Activated CD4-positive, alpha-beta memory T cell treated with anti-CD3 and anti-CD28 coated beads for 36 hours (primary cell): ENCODE results near the gene NUBPL. TPM values are rescaled to one million over a fixed set of nuclear protein-coding genes. Genes with fewer than 3 reads are reported as not detected.
"Not testable (repeated sequence)": the region's sequence is repeated elsewhere in the genome, so short reads cannot be mapped to it uniquely, and the experiment has no call there.

Experiments
- CTCF ChIA-PET: fragments of 350-600 bp; sonication (Branson Sonifier 250); formaldehyde crosslinking; loops from one replicate; lab custom pipeline; 2021; ENCODE audit warnings: antibody characterized with exemption, inconsistent platforms; lab: Charles Lee
- POLR2A ChIA-PET: fragments of 350-600 bp; sonication (Branson Sonifier 250); formaldehyde crosslinking; loops from one replicate; lab custom pipeline; 2021; ENCODE audit warnings: antibody characterized with exemption; lab: Charles Lee
- DNase-seq: peaks from one replicate; pipeline ENCODE4 v3.0.0-alpha.2; 2020
- H3K27ac Mint-ChIP-seq: one replicate; pipeline ENCODE4 v1.8.0; 2021; ENCODE audit warnings: mixed read lengths
- H3K27me3 Mint-ChIP-seq: one replicate; pipeline ENCODE4 v1.8.0; 2021; ENCODE audit warnings: mixed read lengths
- H3K36me3 Mint-ChIP-seq: one replicate; pipeline ENCODE4 v1.8.0; 2021; ENCODE audit warnings: mixed read lengths
- H3K4me1 Mint-ChIP-seq: one replicate; pipeline ENCODE4 v1.8.0; 2021; ENCODE audit warnings: low read depth, mixed read lengths
- H3K4me3 Mint-ChIP-seq: one replicate; pipeline ENCODE4 v1.8.0; 2021; ENCODE audit warnings: mild to moderate bottlenecking, mixed read lengths
- H3K9me3 Mint-ChIP-seq: one replicate; pipeline ENCODE4 v1.8.0; 2021; ENCODE audit warnings: mixed read lengths
- intact Hi-C: fragments of 100-400 bp; cut with micrococcal nuclease; formaldehyde crosslinking; loops from one replicate; pipeline ENCODE4 v1.15.1; 2023
- total RNA-seq, 2 experiments: library from RNA; stranded (reverse); gene quantifications; one replicate each; pipeline ENCODE4 v1.2.3, GENCODE V29; 2021

The NUBPL gene
- total RNA-seq, 2 experiments from 2014 or later = 6.9 to 9.1 TPM

DNA sequence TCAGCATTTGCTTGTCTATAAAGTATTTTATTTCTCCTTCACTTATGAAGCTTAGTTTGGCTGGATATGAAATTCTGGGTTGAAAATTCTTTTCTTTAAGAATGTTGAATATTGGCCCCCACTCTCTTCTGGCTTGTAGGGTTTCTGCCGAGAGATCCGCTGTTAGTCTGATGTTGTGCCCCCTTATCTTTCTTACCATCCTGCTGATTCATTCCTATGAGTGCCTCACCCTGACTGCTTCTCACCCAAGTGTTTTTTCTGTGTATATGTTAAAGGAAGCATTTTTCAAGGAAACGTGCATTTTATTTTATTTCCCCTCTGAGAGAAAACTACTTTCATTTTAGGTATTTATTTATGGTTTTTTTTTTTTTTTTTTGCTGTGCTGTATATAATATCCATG lies 236.7 kb downstream of the NUBPL start:
- CTCF ChIA-PET, H3K4me1 Mint-ChIP-seq, H3K9me3 Mint-ChIP-seq, DNase-seq, intact Hi-C loops, H3K27ac Mint-ChIP-seq, H3K4me3 Mint-ChIP-seq, H3K27me3 Mint-ChIP-seq, POLR2A ChIA-PET: not testable (repeated sequence)
- peaks cover 19% of the 10 kb centered on the region for H3K36me3 Mint-ChIP-seq

- no peak for DNase-seq
- Mint-ChIP-seq H3K27ac (no peak overlapping the region), H3K27me3 (no peaks in the 10 kb centered on the region), H3K4me3 (no peak overlapping the region), H3K4me1 (no peaks in the 10 kb centered on the region), H3K9me3 (peaks cover 8% of the 10 kb centered on the region), H3K36me3 (peaks cover 24% of the 10 kb centered on the region)
- CTCF ChIA-PET = no interaction called here
- POLR2A ChIA-PET = no interaction called here
- intact Hi-C loops = no loop called here
Measured at GRCh38 chr14:31802838-31803237, 241.6 kb downstream of the NUBPL start.

- Mint-ChIP-seq H3K36me3 (peaks cover 24% of the 10 kb centered on the region), H3K4me1 (no peaks in the 10 kb centered on the region), H3K27me3 (no peaks in the 10 kb centered on the region), H3K4me3 (no peak overlapping the region), H3K9me3 (peaks cover 23% of the 10 kb centered on the region), H3K27ac (no peak overlapping the region)
- ChIA-PET POLR2A (no interaction called here), CTCF (no interaction called here)
- intact Hi-C loops = no loop called here
- DNase-seq = no peak
Measured at GRCh38 chr14:31806249-31806648, 245.0 kb downstream of the NUBPL start.

GRCh38 chr14:31811693-31812628 lies 250.8 kb downstream of the NUBPL start:
- POLR2A ChIA-PET = not testable (repeated sequence)

DNA sequence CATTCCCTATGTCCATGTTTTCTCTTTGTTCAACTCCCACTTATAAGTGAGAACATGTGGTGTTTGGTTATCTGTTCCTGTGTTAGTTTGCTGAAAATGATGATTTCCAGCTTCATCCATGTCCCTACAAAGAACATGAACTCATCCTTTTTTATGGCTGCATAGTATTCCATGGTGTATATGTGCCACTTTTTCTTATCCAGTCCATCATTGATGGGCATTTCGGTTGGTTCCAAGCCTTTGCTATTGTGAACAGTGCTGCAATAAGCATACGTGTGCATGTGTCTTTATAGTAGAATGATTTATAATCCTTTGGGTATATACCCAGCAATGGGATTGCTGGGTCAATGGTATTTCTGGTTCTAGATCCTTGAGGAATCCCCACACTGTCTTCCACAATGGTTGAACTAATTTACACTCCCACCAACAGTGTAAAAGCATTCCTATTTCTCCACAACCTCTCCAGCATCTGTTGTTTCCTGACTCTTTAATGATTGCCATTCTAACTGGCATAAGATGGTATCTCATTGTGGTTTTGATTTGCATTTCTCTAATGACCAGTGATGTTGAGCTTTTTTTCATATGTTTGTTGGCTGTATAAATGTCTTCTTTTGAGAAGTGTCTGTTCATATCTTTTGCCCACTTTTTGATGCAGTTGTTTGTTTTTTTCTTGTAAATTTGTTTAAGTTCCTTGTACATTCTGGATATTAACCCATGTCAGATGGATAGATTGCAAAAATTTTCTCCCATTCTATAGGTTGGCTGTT lies 252.7 kb downstream of the NUBPL start:
- H3K27me3 Mint-ChIP-seq, H3K4me1 Mint-ChIP-seq, H3K27ac Mint-ChIP-seq, CTCF ChIA-PET, POLR2A ChIA-PET, intact Hi-C loops, H3K4me3 Mint-ChIP-seq, DNase-seq: not testable (repeated sequence)
- H3K36me3 Mint-ChIP-seq = peaks cover 63% of the 10 kb centered on the region
- H3K9me3 Mint-ChIP-seq = peaks cover 47% of the 10 kb centered on the region

More at GRCh38 chr14:31811693-31812628, 250.8 kb downstream of the NUBPL start:
- intact Hi-C loops, DNase-seq, H3K27me3 Mint-ChIP-seq, CTCF ChIA-PET, H3K4me3 Mint-ChIP-seq, H3K4me1 Mint-ChIP-seq, H3K27ac Mint-ChIP-seq: not testable (repeated sequence)
- Mint-ChIP-seq H3K36me3 (peaks cover 66% of the 10 kb centered on the region), H3K9me3 (peaks cover 52% of the 10 kb centered on the region)

- H3K9me3 Mint-ChIP-seq = peaks cover 16% of the 10 kb centered on the region
- no peaks in the 10 kb centered on the region for H3K4me1 Mint-ChIP-seq
- ChIA-PET POLR2A (no interaction called here), CTCF (no interaction called here)
- peaks cover 28% of the 10 kb centered on the region for H3K36me3 Mint-ChIP-seq
- no peak overlapping the region for H3K4me3 Mint-ChIP-seq
- intact Hi-C loops = no loop called here
- H3K27ac Mint-ChIP-seq = no peak overlapping the region
- no peaks in the 10 kb centered on the region for H3K27me3 Mint-ChIP-seq
- no peak for DNase-seq
Measured at GRCh38 chr14:31819281-31819680, 258.1 kb downstream of the NUBPL start.

DNA sequence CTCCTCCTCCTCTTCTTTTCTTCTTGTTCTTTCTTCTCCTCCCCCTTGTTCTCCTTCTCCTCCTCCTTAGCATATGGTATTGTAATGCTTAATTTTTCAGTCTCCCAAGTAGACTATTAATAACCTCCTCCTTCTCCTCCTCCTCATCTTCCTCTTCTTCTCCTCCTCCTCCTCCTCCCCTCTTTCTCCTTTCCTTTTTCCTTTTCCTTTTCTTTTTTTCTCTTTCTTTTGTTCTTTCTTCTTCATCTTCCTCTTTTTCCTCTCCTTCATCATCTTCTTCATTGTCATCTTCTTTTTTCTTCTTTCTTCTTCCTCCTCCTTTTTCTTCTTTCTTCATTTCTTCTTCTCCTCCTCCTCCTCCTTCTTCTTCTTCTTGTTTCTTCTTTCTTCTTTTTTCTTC lies 264.3 kb downstream of the NUBPL start:
- no peaks in the 10 kb centered on the region for H3K27me3 Mint-ChIP-seq
- intact Hi-C loops = no loop called here
- H3K36me3 Mint-ChIP-seq = peaks cover 7% of the 10 kb centered on the region
- H3K9me3 Mint-ChIP-seq = no peaks in the 10 kb centered on the region
- H3K27ac Mint-ChIP-seq = no peak overlapping the region
- POLR2A ChIA-PET = no interaction called here
- H3K4me1 Mint-ChIP-seq = no peaks in the 10 kb centered on the region
- no peak for DNase-seq
- H3K4me3 Mint-ChIP-seq = no peak overlapping the region
- CTCF ChIA-PET = no interaction called here

- intact Hi-C loops = no loop called here
- Mint-ChIP-seq H3K4me3 (no peak overlapping the region), H3K36me3 (peaks cover 5% of the 10 kb centered on the region), H3K4me1 (no peaks in the 10 kb centered on the region), H3K27ac (no peak overlapping the region), H3K27me3 (no peaks in the 10 kb centered on the region), H3K9me3 (no peaks in the 10 kb centered on the region)
- ChIA-PET CTCF (no interaction called here), POLR2A (interaction anchor here (0.6 kb wide), 1 partner anchor 235 kb away, joined by 4 read pairs; no protein-coding TSS in a partner anchor)
- no peak for DNase-seq
Measured at GRCh38 chr14:31827325-31827724, 266.1 kb downstream of the NUBPL start.

- POLR2A ChIA-PET = no interaction called here
- Mint-ChIP-seq H3K9me3 (no peaks in the 10 kb centered on the region), H3K27me3 (no peaks in the 10 kb centered on the region), H3K27ac (no peak overlapping the region), H3K4me3 (no peak overlapping the region), H3K4me1 (no peaks in the 10 kb centered on the region), H3K36me3 (peaks cover 5% of the 10 kb centered on the region)
- CTCF ChIA-PET = interaction anchor here (0.6 kb wide), 1 partner anchor 670 kb away, joined by 3 read pairs; no protein-coding TSS in a partner anchor
- intact Hi-C loops = no loop called here
- no peak for DNase-seq
Measured at GRCh38 chr14:31828946-31829868, 268.0 kb downstream of the NUBPL start.

DNA sequence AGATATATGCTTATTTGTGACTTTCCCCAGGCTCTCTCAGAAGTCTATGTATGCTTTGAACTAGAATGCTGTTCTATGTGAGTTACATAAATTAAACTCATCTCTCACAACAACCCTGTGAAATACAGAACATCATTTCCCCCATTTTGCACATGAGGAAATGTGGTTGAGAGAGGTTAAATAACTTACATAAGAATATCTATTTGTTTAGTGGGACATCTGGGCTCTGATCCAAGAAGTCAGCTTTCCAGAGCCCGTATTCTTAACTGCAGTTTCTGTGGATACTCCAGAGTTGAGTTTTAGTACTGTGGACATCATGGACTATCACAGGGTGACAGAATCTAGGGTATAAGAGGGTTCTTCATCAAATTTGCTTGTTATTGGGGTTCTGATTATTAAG lies 273.4 kb downstream of the NUBPL start:
- no peaks in the 10 kb centered on the region for H3K4me1 Mint-ChIP-seq
- peaks cover 3% of the 10 kb centered on the region for H3K36me3 Mint-ChIP-seq
- POLR2A ChIA-PET = no interaction called here
- no peak overlapping the region for H3K4me3 Mint-ChIP-seq
- H3K27ac Mint-ChIP-seq = no peak overlapping the region
- CTCF ChIA-PET = no interaction called here
- DNase-seq = no peak
- intact Hi-C loops = no loop called here
- no peaks in the 10 kb centered on the region for H3K27me3 Mint-ChIP-seq
- no peaks in the 10 kb centered on the region for H3K9me3 Mint-ChIP-seq

- Mint-ChIP-seq H3K27me3 (no peaks in the 10 kb centered on the region), H3K4me1 (no peaks in the 10 kb centered on the region), H3K4me3 (no peak overlapping the region), H3K36me3 (peaks cover 3% of the 10 kb centered on the region), H3K27ac (no peak overlapping the region), H3K9me3 (no peaks in the 10 kb centered on the region)
- ChIA-PET CTCF (no interaction called here), POLR2A (no interaction called here)
- intact Hi-C loops = no loop called here
- no peak for DNase-seq
Measured at GRCh38 chr14:31835049-31835448, 273.8 kb downstream of the NUBPL start.
